T-helper 22 cell (primary cell): ENCODE results near the gene CATSPERE.
"Not testable (repeated sequence)": the region's sequence is repeated elsewhere in the genome, so short reads cannot be mapped to it uniquely, and the experiment has no call there.

ENCODE experiments used
- DNase-seq: peaks from one replicate; pipeline ENCODE4 v3.0.0-alpha.2; 2020; ENCODE audit warnings: low read depth

CATSPERE gene

DNA sequence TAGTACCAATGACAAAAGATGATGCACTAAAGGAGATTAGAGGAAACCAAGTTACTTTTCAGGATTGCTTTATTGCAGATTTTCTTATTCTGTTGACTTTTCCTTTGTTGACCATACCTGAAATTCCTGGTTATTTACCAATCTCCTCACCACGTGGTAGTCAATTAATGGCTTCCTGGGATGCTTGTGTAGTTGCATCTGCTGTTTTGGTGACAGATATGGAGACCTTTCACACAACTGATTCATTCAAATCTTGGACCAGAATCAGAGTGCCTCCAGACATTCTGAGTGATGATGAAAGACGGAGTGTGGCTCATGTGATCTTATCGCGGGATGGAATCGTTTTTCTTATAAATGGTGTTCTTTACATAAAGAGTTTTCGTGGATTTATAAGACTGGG is 91.3 kb downstream of the CATSPERE start:
- DNase-seq: no peak

DNA sequence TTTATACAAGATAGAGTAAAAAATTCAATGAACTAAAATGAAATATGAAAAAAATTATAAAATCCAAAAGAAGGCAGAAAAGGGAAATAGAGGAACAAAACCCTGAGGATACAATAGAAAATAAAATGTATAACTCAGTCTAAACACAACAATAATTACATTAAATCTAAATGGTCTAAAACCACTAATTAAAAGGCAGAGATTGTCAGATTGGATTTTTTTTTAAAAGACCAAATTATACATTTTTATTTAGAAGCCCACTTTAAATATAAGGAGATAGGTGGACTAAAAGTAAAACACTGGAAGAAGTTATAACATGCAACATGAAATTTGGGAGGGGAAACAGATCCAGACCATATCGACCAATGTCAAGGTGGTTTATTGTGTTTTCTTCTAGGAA is 95.2 kb downstream of the CATSPERE start:
- no peak for DNase-seq

DNA sequence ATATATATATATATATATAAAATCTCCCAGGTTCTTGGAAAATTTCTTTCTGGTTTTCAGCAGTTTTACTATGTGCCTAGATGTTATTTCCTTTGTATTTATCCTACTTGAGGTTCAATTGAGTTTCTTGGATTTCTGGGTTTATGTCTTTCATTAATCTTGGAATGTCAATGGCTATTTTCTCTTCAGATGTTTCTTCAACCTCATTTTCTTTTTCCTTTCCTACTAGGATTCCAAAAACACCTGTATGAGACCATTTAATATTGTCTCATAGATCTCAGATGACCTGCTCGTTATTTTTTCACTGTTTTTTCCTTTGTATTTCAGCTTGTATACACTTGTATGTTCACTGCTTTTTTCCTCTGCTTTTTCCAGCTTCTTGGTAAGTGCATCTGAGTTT is 96.5 kb downstream of the CATSPERE start:
- DNase-seq: no peak

DNA sequence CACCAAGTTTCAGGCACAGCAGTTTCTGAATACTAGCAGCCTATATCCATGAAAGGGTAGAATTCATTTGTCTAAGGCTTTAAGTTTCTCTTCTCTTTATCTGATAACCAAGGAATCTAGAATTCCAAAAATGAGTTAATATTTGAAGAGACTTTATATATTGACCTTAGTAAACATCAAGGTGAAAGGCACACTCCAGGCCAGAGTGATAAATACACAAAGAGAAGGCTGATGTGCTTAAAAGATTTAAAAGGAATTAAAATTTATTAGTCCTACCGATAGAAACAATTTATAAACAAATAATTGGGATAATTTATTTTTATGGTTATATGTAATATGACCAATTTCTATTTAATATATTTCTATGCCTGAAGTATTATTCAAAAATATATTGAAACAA is 98.5 kb downstream of the CATSPERE start:
- DNase-seq: no peak

DNA sequence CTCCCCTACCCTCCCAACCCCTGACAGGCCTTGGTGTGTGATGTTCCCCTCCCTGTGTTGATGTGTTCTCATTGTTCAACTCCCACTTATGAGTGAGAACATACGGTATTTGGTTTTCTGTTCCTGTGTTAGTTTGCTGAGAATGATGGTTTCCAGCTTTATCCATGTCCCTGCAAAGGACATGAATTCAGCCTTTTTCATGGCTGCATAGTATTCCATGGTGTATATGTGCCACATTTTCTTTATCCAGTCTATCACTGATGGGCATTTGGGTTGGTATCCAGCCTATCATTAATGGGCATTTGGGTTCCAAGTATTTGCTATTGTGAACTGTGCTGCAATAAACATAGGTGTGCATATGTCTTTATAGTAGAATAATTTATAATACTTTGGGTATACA is 101.8 kb downstream of the CATSPERE start:
- not testable (repeated sequence) for DNase-seq

DNA sequence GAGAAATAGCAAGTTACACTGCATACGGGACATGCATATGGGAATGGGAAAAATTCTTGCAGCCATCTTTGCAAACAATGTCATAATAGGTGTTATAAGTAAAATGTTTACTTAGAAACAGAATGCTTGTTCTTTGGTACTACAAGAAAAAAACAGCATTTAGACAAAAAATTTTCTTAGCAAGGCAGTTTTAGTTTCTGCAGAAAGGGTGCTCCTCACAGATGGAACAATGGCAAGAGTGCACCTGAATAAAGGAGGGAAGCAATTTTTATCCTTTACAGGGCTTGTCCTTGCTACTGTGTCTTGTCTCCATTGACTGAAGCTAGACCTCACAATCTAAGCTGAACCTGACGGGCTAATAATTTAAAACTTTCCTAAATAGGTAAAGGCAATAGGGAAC is 112.7 kb downstream of the CATSPERE start:
- no peak for DNase-seq

DNA sequence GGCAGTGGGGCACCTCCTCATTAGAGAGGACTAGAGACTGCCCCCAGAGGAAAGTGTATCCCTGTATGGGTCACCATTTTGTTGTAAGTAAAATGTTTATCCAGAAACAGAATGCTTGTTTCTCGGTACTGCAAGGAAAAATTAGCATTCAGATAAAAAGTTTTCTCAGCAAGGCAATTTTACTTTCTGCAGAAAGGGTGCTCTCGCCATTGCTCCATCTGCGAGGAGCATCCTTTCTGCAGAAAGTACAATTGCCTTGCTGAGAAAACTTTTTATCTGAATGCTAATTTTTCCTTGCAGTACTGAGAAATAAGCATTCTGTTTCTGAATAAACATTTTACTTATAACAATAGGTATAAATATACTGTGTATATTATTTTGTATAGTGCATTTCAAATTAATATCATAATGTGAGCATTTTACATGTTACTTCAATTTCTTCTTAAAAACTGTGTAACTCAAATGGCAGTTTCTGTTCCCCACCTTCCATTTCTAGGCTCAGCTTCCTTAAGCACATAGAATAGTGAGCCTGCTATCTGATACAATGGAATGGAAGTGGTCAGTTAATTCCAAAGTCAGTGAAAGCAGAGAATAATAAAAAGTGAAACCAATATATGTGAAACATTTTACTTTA is 115.3 kb downstream of the CATSPERE start:
- DNase-seq: no peak

DNA sequence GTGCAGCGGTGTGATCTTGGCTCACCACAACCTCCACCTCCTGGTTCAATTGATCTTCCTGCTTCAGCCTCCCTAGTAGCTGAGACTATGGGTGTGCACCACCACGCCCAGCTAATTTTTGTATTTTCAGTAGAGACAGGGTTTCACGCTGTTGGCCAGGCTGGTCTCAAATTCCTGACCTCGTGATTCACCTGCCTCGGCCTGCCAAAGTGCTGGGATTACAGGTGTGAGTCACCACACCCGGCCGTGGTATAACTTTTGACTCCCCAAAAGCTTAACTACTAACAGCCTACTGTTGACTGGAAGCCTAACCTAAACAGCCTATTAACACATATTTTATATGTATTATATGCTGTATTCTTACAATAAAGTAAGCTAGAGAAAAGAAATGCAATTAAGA is 117.1 kb downstream of the CATSPERE start:
- DNase-seq: not testable (repeated sequence)

DNA sequence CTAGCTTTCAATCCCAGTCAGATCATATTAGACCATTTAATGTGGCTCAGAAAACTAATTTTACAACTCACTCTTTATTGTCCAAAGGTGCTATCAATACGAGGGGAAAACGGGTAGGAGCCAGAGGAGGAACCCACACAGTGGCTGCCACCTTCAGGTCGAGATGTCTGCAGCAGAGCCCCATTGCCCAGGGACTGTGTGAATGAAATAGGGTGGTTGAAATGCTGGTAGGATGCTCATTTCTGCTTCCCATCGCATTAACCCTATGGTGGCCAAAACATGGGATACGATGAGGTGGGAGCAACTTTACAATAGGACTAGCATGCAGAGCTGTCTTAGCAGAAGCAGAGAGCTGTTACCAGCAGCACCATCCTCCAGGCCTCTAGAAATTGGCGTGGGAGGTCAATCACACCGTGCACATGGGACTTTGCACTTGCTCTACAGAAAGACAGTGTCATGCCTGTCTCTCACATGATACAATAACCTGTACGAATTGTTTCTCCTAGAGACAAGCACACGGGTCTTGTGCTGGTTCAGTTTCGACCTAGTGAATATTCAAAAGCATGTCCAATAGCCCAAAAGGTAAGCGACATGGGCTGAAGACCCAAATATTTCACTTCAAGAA is 122.4 kb downstream of the CATSPERE start:
- DNase-seq: no peak

DNA sequence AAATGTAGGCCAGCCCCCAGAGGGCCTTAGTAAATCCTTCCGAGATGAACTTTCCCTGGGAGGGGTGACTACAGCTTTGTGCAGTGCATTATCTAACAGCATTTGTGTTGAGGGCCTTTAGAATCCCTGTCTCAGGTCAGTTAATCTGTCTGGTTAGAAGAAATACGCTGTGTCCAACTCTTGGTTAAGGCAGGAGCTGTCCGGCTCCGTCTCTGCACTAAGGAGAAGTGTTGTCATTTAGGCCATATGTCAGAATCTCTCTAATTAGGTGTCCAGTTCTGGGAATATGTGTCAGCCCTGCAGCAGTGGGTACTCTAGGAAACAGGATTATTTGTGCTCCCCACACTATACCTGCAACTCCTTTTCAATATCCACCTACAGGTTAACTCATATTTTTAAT is 124.8 kb downstream of the CATSPERE start:
- DNase-seq: no peak

DNA sequence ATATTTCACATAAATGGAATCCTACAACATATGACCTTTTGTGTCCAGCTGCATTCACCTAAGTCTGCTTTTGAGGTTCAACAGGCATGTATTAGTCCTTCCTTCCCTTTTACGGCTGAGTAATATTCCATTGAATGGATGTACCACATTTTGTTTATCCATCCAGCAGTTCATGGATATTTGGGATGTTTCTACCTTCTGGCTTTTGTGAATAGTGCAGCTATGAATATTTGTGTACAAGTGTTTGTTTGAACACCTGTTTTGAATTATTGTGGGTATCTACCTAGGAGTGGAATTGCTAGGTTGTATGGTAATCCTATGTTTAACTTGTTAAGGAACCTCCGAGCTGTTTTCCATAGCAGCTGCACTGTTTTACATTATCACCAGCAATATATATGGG is 129.6 kb downstream of the CATSPERE start:
- no peak for DNase-seq

DNA sequence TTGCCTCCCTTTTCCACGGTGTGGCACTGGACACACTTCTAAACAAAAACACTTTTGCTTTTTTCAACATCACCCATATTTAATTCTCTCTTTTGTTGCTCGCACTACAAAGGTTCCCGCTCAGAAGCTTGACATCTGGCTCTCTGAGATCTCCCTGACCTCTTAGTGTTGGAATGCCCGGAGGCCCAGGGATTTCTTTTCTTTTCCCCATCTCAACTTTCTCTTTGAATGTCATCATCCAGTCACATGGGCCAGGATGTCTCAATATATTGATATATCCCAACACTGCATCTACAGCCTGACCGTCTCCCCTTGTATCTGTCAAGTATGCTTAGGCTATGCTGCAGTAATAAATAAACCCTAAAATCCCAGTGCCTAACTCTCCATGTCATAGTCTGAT is 137.5 kb downstream of the CATSPERE start:
- no peak for DNase-seq

DNA sequence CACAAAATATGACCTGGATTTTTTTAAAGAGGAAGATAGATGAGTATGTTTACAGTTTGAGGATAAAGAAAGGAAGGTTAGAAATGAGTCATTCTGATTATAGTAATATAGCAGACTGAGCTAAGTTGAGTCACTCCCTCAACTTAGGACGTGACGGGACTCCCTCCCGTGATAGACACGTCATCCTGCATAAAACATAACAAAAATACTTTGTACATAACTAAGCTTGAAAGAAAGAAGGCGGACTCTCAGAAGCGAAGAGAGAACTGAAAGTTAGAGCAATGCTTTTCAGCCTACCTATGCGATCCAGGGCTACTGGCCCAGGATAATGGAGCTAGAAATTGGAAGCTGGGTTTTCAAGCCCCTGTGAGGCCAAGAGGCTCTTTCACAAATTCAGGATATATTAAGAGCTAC is 138.9 kb downstream of the CATSPERE start:
- DNase-seq: peak; percentile 15

DNA sequence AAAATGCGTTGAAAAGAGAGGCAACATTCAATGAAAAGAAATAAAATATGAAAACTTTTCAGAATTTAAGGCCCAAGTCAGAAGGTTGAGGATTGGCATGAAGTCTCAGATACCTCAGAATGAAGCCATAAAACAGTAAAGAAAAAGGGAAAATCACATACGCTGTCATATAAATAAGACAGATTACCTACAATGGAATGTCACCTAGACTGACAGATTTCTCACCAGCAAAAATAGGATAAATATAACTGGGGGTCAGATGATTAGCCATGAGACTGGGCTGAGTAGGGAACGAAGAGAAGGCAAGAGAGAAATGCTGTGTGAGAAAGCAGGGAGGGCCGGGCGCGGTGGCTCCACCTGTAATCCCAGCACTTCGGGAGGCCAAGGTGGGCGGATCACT is 140.3 kb downstream of the CATSPERE start:
- no peak for DNase-seq

DNA sequence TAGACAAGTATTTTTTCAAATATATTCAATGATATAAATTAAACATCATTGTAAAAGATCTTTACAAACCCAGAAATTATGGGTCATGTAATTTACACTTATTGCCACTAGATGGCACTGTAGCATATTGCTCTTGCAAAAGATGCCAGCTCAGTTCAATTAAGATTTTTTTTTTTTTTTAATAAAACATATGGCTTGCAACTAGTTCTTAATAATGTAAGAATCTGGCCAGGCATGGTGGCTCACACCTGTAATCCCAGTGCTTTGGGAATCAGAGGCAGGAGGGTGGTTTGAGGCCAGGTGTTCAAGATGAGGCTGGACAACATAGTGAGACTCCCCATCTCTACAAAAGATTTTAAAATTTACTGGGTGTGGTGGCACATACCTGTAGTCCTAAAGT is 142.4 kb downstream of the CATSPERE start:
- DNase-seq: no peak

DNA sequence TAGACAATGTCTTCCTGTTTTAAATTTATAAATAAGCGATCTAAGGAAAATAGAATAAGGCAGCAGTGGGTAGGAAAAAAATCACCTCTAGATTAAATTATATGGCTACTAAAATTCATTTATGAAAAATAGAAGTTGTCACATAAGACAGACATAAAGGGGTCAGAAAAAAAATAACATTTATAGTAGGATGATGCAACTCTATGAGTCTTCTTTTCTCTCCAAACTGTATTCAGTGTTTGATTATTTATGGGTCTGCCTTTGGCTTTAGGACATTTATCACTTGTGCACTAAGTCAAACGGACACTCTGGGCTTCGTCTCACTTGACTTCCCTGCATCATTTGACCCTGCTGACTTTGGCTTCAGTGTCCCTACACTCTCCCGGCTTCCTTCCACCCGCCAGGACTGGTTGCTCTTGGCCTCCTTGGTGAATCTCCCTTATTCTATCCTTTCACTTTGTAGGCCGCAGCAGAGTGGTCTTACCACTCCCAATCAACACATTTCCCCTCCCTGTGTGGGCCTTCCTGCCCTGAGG is 144.8 kb downstream of the CATSPERE start:
- DNase-seq: no peak

DNA sequence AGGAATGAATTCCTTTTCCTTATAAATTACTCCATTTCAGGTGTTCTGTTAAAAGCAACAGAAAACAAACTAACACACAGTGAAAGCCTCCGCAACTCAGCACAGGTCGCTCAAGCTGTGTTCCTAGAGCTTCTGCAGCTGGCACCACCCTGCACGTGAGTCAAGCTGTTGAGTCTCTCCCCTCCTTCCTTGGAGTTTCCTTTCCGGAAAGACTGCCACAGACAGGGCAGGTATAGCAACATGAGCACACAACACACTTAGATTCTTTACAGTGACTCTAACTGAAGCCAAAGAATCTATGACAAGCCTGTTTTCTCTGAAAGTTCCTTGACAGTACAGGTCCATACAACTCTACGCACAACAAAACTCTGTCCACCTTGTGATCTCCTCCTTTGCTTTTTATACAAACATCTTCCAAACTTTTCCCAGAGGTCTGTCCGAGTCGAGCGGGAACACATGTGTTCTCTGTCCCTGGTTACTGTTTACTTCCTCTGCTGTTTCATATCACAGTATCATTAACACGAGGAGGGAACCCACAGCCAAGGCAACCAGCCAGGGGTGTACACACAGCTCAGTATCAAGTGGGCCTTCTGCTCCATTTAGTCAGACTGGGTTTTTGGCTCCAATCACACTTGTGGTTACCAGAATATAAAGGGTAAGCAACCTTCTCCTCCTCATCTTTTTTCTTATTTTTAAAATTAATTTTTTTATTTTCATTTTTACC is 153.2 kb downstream of the CATSPERE start:
- no peak for DNase-seq

DNA sequence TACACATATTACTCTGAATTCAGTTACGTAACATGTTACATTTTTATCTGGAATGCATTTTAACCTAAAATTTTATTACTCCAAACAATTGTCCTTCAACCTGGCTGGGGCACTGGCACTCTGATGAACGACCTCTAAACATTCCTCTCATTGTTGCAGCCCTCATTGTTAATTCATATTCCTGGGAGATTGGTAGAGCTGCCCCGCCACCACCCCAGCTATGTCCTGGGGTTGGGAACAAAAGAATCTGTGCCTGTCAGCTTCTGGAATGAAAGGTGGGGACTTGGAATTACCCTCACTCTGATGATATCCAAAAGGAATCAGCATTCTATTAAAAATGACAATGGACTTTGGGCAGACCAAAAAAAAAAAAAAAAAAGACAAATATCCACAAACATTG is 153.8 kb downstream of the CATSPERE start:
- DNase-seq: no peak

DNA sequence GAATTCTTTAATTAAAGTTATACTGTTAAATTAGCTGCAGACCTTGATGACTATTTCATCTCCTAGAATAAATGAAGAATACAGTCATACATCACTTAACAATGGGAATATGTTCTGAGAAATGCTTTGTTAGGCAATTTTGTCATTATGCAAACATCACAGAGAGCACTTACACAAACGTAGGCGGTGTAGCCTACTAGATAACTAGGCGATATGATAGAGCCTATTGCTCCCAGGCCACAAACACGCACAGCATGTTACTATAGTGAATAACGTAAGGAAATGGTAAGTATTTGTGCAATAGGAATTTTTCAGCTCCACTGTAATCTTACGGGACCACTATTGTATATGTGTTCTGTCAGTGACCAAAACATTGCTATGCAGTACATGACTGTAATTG is 154.2 kb downstream of the CATSPERE start:
- no peak for DNase-seq

DNA sequence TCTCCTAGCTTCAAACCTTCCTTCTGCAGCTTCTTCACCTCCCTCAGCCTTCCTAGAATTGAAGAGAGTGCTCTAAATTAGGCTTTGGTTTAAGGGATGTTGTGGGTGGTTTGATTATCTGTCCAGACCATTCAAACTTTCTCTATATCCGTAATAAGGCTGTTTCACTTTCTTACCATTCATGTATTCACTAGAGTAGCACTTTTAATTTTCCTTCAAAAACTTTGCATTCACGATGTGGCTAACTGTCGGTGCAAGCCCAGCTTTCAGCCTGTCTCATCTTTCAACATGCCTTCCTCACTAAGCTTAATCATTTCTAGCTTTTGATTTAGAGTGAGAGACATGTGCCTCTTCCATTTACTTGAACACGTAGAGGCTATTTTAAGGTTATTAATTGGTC is 165.6 kb downstream of the CATSPERE start:
- DNase-seq: no peak

DNA sequence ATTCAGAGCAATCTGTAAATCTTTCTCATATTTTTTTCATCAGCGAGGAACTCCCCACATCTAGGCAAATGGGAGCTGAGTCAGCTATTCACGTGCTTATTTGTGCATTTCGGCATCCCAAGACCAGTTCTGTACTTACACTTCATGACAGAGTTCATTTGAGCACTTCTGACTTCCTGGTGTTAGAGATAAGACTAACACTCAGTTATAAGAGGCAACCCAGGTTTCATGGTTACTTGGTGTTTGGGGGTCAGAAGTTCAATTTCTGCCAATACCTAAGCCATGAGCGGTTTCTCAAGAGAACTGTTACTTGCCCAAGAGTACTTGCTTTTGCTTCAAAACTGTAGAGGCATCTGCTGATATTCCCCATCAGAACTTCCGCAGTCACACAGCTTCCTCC is 167.7 kb downstream of the CATSPERE start:
- no peak for DNase-seq

DNA sequence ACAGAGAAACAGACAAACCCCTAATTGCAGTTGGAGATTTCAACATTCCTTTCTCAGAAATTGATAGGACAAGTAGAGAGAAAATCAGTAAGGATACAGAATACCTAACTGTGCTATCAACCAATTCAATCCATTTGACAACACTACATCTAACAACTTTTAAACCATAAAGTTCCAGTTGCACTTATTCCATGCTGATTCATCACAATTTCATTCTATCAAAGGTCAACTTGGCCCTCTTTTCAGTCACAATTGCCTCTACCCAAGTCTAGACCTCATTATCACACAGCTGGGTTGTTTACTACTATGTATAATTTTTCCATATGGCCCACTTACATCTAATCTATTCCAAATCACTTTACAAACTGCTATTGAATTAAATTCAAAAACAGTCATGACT is 172.1 kb downstream of the CATSPERE start:
- DNase-seq: no peak

DNA sequence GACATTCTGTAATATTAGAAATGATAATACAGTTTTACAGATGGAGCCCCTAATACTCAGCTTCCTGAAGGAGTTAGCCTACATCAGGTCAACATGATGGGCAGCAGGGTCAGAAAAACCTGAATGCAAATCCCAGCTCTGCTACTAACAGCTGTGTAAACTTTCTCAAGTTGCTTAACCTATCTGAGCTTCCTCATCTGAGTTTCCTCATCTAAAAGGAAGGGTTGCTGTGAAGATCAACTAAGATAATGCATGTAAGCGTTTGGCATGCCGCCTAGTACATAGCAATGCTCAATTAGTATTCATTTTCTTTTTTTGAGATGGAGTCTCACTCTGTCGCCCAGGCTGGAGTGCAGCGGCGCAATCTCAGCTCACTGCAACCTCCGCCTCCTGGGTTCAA is 173.5 kb downstream of the CATSPERE start:
- DNase-seq: no peak
